Epithelial cell of prostate (primary cell): ENCODE measurements around the gene SCGB3A2.

Experiments used
- DNase-seq: peaks from one replicate; pipeline ENCODE4 v3.0.0-alpha.2; 2011; ENCODE audit warnings: low read depth, low spot score
- H3K27ac ChIP-seq: fragments of 450-650 bp; 2 replicates; pipeline ENCODE4 v1.5.1; 2017; ENCODE audit warnings: mild to moderate bottlenecking

The SCGB3A2 gene

DNA sequence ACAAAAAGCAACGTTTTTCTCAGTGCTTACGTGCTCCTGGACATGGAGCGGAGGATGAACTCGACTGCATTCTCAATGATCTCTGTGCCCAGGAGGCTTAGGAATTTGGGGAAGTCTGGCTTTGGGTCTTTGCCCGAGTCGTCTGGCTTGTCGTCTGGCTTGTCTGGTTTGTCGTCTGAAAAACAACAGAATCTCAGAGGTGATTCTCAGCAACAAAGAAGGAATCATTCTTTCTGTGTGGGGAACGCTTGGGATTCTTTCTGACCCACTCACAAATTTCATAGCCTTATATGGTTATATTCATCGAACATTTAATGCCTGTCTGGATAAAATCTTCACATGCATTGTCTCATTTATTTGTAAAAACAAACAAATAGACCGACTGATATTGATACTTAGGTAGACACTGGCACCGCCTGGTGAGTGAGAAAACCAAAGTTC lies 23.1 kb downstream of the SCGB3A2 start:
- no peak overlapping the region for H3K27ac ChIP-seq
- no peak for DNase-seq

DNA sequence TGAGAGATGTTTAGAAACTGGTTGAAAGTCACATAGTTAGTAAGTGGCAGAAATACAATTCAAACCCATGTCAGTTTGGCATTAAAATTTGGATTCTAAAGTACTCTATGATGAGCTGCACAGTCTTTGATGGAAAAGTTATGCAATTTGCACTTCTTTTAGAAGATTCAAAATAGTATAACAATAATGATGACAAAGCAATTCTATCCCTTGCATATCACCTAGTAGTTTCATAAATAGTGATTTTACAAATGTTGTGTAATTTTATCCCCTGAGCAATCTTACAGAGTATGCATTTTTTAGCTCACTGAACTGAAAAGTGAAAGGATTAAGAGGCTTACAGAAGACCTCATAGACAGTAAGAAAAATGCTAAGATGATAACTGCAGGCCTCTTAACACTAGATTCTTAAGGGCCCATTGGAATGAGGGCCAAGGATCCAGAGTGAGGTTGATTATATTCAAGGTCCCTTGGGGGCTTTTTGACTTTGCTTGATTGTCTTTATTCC lies 24.2 kb downstream of the SCGB3A2 start:
- no peak for DNase-seq
- no peak overlapping the region for H3K27ac ChIP-seq

DNA sequence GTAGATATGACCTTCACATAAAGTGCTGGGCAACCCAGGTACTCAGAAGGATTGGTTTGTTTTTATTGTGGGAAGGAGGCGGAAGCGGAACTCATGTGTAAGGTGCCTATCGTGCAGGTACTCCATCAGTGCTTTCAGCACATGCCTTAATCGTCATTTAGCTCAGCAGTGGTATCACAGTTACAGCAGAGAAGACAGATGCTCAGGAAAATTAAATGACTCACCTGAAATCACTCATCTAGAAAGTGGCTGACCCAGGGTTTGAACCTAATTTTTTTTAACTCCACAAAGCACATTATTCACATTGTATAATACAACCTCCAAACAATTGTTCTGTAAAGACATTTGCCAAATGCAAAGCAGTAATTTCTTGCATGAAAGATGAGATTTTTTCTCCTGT lies 25.6 kb downstream of the SCGB3A2 start:
- no peak overlapping the region for H3K27ac ChIP-seq
- DNase-seq, result no peak

DNA sequence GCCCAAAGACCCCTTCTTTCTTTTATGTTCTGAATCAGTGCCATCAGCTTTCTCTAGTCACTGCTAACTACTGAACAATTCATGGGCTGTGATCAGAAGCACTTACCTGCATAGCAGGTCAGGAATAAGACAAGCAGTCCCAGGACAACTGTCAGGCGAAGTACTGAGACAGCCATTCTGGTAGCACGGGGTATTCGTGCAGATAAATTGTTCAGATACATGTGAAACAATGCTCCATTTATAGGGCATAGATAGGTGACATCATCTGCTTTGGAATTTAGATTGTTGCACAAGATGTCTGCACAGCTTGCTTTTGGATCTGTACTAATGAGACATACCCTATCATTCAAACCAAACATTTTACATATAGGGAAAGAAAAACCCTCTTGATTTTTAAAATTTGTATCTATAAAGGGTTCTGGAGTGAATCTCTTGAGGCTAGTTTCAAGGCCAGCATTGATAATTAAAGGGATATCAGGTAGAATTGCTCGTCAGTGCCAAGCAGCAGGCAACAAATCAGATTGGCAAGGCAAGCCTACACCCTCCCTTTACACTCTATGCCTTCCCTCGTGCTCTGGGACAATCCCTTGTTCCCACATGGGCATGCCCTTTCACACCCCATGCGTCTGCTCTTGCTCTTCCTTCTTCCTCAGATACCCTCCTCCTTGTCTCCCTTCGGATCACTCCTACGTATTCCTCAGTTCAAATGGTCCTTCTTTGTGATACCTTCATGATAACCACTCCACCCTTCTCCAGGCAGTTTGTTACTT lies 28.0 kb downstream of the SCGB3A2 start, which contains the start of gene C5orf46:
TSS of gene C5orf46 (minus strand) at position 213 of the 770 bp plus-strand sequence. CDS start at position 176, 37 bp downstream.
- peak within 1 kb of the TSS; percentile 38 for H3K27ac ChIP-seq
- peak; percentile 39 for DNase-seq

DNA sequence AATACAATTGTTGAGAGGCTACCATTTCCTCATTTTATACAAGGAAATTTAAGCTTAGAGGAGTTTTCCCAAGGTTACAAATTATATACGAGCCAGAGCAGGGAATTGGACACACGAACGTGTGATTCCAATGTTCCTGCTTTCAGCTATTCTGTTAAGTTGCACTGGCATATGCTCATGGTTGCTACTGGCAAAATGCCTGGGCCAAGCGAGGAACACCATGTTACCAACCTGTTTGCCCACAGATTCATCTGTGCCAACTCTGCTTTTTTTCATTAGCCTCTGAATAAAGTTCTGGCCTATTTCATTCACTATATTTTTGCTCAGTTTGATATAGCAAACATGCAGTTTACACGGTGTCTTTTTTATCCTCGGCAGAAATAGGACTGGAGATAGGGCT lies 32.9 kb downstream of the SCGB3A2 start:
- H3K27ac ChIP-seq, result no peak overlapping the region
- no peak for DNase-seq

DNA sequence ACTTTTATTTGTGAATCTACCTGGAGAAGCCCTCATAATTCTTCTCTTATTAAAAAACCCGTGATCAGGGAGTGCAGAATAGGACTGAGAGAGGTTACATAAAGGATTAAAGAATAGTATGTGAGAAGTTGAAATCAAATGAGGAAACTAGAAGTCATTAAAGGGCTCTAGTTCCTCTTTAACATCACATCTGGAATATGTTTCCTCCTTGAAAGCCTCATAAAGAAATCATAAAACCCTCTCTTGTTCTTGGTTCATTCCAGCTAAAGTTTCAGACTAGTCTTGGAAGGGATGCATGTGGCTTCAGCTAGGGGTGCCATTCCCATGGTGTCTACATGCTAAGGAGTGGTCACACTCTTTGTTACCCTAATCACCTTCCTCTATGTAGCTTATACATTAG lies 33.5 kb downstream of the SCGB3A2 start:
- no peak overlapping the region for H3K27ac ChIP-seq
- DNase-seq, result no peak

DNA sequence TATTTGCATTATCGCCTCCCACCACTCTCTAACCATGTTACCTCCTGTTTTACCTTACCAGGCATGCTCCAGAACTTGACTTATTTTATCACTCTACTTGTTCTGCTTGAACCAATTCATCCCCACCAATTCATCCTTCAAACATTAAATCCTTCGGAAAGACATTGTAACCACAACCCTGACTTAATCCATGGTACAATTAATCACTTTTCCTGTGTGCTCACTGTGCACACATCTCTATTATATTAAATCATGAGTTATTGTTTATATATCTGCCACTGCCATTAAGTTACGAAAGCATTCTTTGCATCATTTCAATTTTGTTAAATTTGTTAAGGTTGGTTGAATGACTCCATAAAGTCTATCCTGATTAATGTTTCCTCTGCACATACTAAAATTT lies 35.3 kb downstream of the SCGB3A2 start:
- no peak for DNase-seq
- peak overlapping the region; percentile 48 for H3K27ac ChIP-seq

DNA sequence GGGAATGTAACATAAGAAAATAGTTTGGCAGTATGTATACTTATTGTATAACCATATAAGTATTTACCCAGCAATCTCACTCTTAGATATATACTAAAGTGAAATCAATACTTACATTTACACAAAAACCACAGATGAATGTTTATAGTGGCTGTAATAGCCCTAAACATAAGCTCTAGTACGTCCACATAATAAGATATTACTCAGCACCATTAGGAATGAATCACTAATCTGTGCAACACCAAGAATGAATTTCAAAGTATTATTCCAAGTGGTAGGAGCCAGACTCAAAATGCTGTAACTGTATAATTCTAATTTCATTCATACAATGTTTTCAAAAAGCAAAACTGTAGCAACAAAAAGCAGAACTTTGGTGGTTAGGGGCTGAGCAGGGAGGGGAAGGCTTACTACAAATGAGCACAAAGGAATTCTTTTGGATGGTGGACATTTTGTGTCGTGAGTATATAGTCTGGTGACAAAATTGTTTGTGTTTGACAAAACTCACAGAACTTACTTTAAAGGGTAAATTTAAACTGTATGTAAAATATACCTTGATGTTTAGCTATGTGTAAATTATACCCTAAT lies 39.7 kb downstream of the SCGB3A2 start:
- H3K27ac ChIP-seq, result peak overlapping the region; percentile 75
- no peak for DNase-seq

DNA sequence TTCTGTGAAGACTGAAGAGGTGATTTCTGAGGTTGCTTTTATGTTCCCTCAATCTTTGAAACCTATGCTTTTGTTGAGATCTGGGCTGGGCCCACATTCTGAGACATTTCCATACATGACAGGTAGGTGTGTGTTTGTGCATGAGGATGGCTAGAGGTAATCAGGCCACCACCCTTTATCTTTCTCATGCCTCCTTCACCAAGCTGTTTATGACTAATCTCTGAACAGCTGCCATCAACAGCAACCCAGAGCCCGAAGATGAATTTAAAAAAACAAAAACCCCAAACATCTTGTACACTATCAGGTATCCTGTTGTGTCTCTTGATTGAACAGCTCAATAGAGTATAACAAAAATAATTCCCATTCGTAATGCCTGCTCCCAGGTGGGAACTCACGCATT lies 40.4 kb downstream of the SCGB3A2 start:
- peak overlapping the region; percentile 75 for H3K27ac ChIP-seq
- DNase-seq, result no peak

DNA sequence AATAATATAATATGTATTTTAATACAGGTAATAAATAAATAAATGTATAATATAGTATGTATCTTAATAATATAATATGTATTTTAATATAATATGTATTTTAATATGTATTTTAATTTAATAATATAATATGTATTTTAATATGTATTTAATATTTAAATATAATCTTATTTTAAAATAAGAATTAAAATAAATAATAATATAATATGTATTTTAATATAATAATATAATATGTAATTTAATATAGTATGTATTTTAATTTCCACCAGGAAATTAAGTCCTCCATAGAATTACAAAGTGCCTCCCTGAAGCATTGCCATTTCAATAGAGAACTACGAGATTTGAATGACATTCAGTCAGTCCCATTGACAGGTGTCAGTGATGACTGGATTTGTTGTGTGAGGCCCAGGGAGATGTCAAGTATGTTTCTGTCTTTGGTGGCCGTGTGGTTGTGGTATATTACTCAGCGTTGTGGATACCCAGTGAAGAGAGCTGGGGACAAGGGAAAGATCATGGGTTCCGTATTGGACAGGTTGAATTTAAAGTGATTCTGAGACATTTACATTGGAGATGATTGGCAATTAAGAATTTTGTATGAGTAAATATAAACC lies 42.0 kb downstream of the SCGB3A2 start:
- no peak for DNase-seq
- no peak overlapping the region for H3K27ac ChIP-seq

DNA sequence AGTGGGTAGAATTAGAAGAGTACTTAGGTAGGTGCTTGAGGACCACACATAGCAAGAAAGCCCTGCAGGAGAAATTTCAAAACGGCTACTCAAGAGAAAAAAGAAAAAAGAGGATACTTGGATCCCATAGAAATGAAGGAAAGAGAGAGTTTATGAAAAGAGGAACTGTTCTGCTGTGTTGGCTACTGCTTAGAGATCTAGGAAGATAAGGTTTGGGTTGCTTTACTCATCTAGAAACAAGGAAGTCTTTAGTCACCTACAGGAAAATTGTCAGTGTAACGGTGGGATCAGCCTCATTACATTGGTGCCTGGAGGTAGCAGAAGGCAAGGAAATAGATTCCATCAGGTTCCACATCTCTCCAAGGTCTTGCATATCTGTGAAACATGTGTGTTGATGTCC lies 42.6 kb downstream of the SCGB3A2 start:
- DNase-seq, result no peak
- H3K27ac ChIP-seq, result no peak overlapping the region

DNA sequence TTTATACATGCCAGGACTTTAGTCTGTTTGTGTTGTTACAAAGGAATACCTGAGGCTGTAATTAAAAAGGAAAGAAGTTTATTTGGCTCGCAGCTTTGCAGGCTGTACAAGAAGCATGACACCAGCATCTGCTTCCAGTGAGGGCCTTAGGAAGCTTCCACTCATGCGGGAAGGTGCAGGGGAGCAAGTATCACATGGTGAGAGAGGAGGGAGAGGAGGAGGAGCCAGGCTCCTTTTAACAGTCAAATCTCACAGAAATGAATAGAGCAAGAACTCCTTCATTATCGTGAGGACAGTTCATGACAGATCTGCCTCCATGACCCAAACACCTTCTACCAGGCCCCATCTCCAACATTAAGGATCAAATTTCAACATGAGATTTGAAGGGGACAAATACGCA lies 46.5 kb downstream of the SCGB3A2 start:
- DNase-seq, result no peak
- H3K27ac ChIP-seq, result no peak overlapping the region

DNA sequence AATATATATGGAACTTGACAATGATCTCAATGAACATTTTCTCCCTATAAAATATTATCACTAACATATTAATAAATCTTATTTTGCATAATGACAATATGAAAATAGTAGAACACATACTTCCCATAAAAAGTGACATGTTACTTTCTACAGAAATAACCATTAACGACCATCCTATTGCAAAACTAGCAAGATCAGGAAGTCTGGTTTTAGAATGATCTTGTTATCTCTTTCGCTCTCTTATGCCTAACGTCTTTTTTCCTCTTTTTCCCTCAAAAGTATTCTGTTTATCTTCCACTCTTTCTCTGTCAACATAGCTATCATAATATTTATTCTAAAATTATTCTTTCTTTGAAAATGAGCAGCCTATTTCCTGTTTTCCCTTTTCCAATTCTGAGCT lies 49.4 kb downstream of the SCGB3A2 start:
- DNase-seq, result no peak
- H3K27ac ChIP-seq, result no peak overlapping the region

DNA sequence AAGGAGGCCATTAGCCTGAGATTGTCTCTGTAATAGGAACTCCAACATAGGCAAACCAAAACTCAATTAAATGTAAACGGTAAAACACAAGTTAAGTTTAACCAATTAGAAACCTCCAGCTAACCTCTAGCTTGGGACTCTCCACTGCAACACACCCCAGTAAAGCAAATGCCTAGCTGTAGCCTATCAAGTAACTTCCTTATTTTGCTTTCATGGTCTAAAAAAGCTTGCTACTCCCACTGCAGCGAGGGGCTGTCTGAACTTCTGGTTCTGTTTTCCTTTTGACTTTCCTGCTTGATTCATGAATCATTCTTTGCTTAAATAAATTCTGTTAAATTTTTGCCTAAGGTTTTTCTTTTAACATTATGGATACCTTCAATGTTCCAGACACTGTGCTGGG lies 52.3 kb downstream of the SCGB3A2 start:
- H3K27ac ChIP-seq, result no peak overlapping the region
- DNase-seq, result no peak
